Activated naive CD4-positive, alpha-beta T cell treated with anti-CD3 and anti-CD28 coated beads, Interleukin-2, amount 50 U/mL, for 72 hours (primary cell): ENCODE data around the gene CTSG. TPM values are rescaled to one million over a fixed set of nuclear protein-coding genes. Genes with fewer than 3 reads are reported as not detected.
"Not testable (repeated sequence)": the region's sequence is repeated elsewhere in the genome, so short reads cannot be mapped to it uniquely, and the experiment has no call there.

ENCODE experiments used
- ATAC-seq, 2 donors: fragments of 150-1000 bp; cut with Tn5 transposase; 2 replicates each; pipeline ENCODE4 v1.10.0; 2021; ENCODE audit warnings: mild to moderate bottlenecking in 2 of 2, moderate library complexity in 2 of 2
- DNase-seq, 2 donors: peaks; one replicate each; pipeline ENCODE4 v3.0.0; 2021 to 2022; ENCODE audit warnings: low spot score in 2 of 2
- H3K27ac Mint-ChIP-seq, 2 donors: one replicate each; pipeline ENCODE4 v1.8.0; 2022; ENCODE audit warnings: mild to moderate bottlenecking in 2 of 2, mixed read lengths in 2 of 2
- H3K36me3 Mint-ChIP-seq, 2 donors: one replicate each; pipeline ENCODE4 v1.8.0; 2022; ENCODE audit warnings: mixed read lengths in 2 of 2
- H3K9me3 Mint-ChIP-seq, 2 donors: one replicate each; pipeline ENCODE4 v1.8.0; 2022; ENCODE audit warnings: mixed read lengths in 2 of 2
- total RNA-seq, 2 donors: library from RNA; stranded (reverse); gene quantifications; one replicate each; pipeline ENCODE4 v1.2.3, GENCODE V29; 2022

Gene CTSG, protein sequence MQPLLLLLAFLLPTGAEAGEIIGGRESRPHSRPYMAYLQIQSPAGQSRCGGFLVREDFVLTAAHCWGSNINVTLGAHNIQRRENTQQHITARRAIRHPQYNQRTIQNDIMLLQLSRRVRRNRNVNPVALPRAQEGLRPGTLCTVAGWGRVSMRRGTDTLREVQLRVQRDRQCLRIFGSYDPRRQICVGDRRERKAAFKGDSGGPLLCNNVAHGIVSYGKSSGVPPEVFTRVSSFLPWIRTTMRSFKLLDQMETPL
- under 1 TPM in 1 of 2 donors, not detected in 1; 0.27 TPM for total RNA-seq

DNA sequence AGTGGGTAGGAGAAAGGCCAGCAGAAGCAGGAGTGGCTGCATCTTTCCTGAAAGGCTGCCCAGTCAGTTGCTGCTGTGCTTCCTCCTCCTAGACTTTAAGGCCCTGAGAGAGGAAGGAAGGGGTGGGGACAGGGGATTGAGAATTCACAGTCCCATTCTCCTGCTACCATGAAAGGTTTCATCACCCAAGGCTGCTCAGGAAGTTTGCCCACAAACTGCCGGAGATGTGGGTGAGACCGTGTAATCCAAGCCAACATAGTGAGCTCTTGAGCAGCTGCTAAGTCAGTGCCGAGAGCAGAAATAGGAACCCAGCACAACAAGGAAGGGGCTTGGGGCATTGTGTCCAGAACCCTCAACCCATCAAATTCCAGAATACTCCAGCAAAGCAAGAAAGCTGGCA lies at the start of gene CTSG:
Gene CTSG, minus strand, starts transcription at position 69 of the 400 bp plus-strand sequence. Its CDS starts 27 bp downstream, at position 42.
- Mint-ChIP-seq H3K9me3 (no peaks in the 10 kb centered on the region), H3K27ac (no peak within 1 kb of the TSS), H3K36me3 (no peaks in the 10 kb centered on the region)
- DNase-seq (no peak), ATAC-seq (no peak)

DNA sequence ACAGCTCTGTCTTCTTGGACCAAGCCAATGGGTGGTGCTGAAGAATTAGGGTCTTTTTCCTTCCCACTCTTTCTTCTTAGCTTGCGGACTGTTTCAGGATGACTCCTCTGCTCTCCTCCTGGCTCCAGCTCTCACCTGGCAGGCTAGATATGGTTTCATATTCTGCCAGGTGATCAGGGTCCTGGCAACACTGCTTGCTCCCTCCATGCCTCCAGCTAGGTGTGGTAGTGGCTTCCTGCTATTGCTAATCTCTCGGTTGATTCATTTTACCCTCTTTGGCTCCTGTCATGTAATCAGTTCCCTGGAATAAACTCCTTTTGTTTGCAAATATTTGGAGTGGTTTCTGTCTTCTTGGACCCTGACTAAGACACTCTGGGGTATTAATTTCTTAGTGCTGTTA lies 37.7 kb upstream of the CTSG start:
- DNase-seq (no peak), ATAC-seq (peak in 1 of 2 donors; percentile 7)
- H3K36me3 Mint-ChIP-seq = peaks cover 0 to 6% of the 10 kb centered on the region in 2 donors
- no peak overlapping the region for H3K27ac Mint-ChIP-seq
- H3K9me3 Mint-ChIP-seq = peaks cover 0 to 2% of the 10 kb centered on the region in 2 donors

DNA sequence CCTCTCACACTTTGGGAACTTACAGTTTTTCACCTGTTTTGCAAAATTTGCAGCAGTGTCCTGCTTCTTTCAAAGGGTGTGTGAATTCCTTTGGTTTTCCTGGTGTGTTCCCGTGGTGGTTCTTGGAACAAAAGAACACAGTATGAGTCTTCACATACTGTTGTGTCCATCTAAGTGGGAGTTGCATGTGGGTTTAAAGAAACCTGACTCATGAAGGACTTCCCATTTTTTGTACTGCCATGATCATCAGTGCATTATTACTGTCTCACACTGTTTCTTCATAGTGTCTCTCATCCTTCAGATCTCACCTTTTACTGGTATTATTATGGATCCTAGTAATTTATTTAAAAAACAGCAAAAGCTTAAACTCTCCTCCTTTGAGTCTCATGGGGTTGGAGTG lies 37.2 kb upstream of the CTSG start:
- Mint-ChIP-seq H3K27ac (no peak overlapping the region), H3K36me3 (peaks cover 0 to under 1% of the 10 kb centered on the region in 2 donors), H3K9me3 (no peaks in the 10 kb centered on the region)
- no peak for DNase-seq
- ATAC-seq = peak; percentile 7 to 16

DNA sequence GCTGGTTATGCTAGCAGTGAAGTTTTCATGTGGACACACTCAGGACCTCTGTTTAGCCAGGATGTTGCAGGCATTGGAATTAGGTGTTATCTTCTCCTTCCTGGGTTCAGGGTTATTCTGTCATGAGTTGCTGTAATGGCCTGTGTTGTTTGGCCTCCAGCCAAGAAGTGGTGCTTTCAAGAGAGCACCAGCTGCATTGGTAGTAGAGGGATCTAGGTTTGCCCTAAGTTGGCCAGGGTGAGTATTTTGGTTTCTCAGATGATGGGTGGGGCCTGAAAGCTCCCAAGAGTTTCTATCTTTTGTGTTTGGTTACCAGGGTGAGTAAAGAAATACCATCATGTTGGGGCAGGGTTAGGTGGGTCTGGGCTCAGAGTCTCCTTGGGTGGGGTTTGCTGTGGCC lies 36.1 kb upstream of the CTSG start:
- ATAC-seq (no peak), DNase-seq (no peak)
- H3K9me3 Mint-ChIP-seq = no peaks in the 10 kb centered on the region
- peaks cover 0 to 4% of the 10 kb centered on the region in 2 donors for H3K36me3 Mint-ChIP-seq
- peak overlapping the region in 1 of 2 donors; percentile 78 for H3K27ac Mint-ChIP-seq

DNA sequence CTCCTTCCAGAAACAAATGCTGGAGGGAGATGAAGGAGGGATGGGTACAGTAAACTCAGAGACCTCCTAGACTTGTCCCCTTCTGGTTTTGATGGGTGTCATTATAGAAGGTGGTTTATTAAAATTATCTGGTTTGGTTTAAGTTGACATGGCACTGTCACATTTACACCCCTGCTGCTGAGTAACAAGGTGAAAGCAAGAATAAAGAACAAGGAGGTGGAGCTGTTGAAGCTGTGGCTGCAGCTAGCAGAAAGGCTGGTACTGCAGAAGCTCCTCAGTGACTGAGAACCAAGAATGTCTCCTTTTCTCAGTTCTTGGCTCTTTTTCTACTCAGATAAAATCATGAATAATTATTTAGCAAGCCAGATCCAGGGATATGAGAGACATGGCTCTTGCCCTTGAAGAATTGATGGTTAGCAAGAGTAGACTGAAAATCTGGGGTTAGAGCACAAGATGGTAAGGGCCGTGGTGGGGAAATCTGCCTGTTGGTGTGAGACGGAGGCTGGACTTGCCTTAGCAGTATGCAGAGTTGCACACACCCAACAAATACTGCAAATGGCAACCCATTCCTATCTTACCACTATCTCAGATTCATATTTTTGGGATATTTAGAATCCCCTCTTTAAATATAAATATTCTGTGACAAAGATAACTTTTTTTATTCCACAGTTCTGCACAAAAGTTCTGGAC lies 33.8 kb upstream of the CTSG start, which contains the start of gene GZMH:
Gene GZMH, minus strand, starts transcription at position 31 of the 690 bp plus-strand sequence. CDS start 72 bp downstream, outside the sequence.
- Mint-ChIP-seq H3K36me3 (peaks cover 0 to 6% of the 10 kb centered on the region in 2 donors), H3K27ac (peak within 1 kb of the TSS; percentile 44 to 67), H3K9me3 (no peaks in the 10 kb centered on the region)
- ATAC-seq (peak; percentile 61 to 75), DNase-seq (no peak)

DNA sequence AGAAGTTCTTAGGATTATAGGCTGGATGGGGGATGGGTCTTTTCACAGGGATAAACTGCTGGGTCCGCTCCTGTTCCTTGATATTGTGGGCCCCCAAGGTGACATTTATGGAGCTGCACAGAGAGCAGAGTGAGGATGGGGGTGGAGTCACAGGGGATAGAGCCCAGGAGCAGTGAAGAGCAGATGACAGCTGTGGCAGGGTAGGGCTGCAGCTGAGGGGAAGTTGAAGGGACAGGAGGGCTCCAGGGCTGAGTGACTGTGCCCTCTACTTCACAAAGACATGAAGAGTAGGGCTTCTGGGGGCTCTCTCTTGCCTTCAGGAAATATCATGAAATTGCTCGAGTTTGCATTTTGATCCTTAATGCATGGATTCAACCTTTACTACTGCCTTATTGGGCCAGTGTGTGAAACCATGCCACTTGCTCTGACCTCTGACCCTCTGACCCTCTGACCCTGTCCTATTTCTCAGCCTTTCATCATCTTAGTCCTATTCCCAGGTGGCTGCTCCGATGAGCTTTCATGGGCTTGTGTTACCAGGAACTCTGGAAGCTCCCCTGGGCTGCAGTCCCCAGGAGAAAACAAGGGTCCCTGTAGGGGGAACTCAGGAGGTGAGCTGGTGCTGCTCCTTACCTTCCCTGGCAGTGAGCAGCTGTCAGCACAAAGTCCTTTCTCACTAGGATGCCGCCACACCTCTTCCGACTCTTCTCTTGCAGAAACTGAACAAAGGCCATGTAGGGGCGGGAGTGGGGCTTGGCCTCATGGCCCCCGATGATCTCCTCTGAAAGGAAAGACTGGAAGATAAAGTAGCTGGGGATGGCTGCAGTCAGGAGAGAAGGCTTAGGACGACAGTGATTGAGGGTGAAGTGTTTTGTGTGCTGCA lies 31.8 kb upstream of the CTSG start:
- H3K9me3 Mint-ChIP-seq = no peaks in the 10 kb centered on the region
- peak overlapping the region; percentile 16 to 67 for H3K27ac Mint-ChIP-seq
- ATAC-seq (no peak), DNase-seq (no peak)
- H3K36me3 Mint-ChIP-seq = peaks cover 0 to 6% of the 10 kb centered on the region in 2 donors

DNA sequence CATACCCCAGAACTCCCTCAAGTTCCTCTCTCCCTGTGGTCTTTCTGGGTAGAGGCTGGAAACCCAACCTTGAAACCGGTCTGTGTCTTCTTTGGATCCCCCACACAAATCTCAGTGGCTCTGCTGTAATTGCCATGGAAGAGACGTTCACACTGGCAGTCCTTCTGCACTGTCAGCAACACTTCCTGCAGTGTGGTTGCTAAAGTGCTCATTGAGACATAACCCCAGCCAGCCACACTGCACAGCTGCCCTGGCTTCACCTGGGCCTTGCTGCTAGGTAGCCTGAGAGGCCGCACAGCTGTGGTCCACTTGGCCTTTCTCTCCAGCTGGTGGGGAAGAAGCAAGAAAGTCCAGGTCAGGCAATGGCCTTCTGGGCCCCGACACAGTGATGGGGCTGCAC lies 31.0 kb upstream of the CTSG start:
- Mint-ChIP-seq H3K27ac (peak overlapping the region; percentile 54 to 76), H3K9me3 (no peaks in the 10 kb centered on the region)

DNA sequence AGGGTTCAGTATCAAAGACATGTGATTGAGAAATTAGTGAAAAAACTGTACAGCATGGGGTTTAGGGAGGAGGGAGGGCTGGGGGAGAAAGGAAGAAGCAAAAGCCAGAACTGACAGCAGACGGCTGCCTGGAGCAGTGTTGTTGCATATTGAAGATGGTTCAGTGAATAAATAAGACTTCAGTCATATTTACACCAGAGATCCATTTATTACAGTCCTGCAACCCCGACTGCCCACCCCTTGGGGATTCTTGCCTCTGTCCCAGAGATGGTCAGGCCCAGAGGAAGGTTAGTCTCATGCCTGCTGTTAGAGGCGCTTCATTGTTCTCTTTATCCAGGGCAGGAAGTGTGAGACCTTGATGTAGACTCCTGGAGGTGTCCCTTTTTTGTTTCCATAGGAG lies 30.2 kb upstream of the CTSG start:
- ATAC-seq (no peak), DNase-seq (no peak)
- H3K36me3 Mint-ChIP-seq = peaks cover 0 to 6% of the 10 kb centered on the region in 2 donors
- peak overlapping the region in 1 of 2 donors; percentile 54 for H3K27ac Mint-ChIP-seq
- no peaks in the 10 kb centered on the region for H3K9me3 Mint-ChIP-seq

More for the DNA sequence above, 31.0 kb upstream of the CTSG start:
- peaks cover 0 to 6% of the 10 kb centered on the region in 2 donors for H3K36me3 Mint-ChIP-seq
- DNase-seq = no peak
- ATAC-seq = peak in 1 of 2 donors; percentile 33

DNA sequence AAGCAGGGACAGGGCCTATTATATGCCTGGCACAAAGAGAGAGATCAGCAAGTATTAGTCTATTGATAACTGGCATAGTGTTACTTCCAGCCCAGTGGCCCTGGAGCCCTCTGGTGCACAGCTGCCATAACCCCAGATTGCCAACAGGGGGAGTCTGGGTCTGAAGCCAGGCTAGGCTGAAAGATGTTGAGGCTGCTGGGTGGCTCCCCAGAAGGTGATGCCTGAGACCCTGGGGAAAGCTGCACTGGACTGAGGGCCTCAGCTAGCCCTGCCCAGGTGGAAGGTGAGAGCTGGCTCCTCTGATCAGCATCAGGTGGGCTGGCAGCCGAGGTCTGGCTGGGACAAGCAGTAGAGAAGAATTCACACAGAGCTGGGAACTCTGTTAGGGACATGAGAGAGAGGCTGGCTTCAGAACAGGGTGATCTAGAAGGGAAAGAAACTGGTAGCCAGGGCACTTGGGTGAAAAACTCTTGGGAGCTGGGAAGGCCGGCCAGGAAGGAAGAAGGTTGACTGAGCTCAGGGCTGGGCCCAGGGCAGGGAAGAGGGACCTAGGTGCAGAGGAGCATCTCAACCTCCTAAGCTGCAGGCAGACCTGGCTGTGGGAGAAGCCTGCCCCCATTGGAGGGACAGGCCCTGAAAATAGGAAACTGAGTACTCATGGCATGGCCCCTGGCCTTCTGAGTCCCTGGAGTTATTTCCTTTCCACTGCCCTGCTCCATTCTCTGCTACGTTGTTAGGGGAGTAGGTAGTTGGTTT lies 29.6 kb upstream of the CTSG start:
- DNase-seq (peak; percentile 70 to 75), ATAC-seq (peak; percentile 85 to 86)
- Mint-ChIP-seq H3K27ac (peak overlapping the region; percentile 8 to 54), H3K9me3 (no peaks in the 10 kb centered on the region), H3K36me3 (peaks cover 0 to 6% of the 10 kb centered on the region in 2 donors)

DNA sequence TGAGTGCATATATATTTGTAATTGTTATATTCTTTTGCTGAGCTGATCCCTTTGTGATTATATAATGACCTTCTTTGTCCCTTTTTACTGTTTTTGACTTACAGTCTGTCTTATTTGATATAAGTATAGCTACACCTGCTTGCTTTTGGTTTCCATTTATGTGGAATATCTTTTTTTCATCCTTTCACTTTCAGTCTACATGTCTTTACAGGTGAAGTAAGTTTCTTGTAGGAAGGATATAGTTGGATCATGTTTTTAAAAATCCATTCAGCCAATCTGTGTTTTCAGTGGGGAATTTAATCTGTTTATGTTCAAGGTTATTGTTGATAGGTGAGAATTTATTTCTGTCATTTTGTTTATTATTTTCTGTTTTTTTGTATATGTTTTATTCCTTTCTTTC lies 21.4 kb upstream of the CTSG start:
- H3K27ac Mint-ChIP-seq = no peak overlapping the region
- DNase-seq (no peak), ATAC-seq (no peak)
- peaks cover 23 to 30% of the 10 kb centered on the region in 2 donors for H3K36me3 Mint-ChIP-seq
- peaks cover 17 to 33% of the 10 kb centered on the region in 2 donors for H3K9me3 Mint-ChIP-seq

DNA sequence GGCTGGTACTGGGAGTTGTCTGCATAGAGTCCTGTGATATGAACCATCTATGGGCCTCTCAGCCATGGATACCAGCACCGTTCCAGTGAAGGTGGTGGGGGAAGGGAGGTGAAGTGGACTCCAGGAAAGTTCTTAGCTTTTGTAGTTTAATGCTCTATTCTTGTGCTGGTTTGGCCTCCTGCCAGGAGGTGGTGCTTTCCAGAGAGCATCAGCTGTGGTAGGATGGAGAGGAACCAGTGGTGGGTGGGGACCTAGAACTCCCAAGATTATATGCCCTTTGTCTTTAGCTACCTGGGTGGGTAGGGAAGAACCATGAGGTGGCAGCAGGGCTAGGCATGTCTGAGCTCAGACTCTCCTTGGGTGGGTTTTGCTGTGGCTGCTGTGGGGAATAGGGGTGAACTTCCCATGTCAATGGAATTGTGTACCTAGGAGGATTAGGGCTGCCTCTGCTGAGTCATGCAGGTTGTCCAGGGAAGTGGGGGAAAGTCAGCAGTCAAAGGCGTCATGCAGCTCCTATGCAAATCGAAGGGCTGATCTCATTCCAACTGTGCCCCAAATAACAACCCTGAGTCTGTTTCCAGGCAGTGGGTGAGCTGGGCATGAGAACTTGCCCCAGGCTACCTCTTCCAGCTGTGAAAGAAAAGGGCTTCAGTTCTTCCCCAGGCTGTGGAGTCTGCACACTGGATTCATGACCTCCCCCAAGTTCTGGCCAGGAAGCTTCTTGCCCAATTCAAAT lies 19.2 kb upstream of the CTSG start:
- H3K36me3 Mint-ChIP-seq = peaks cover 30% of the 10 kb centered on the region in 2 donors
- peak overlapping the region in 1 of 2 donors; percentile 31 for H3K27ac Mint-ChIP-seq
- no peak for ATAC-seq

DNA sequence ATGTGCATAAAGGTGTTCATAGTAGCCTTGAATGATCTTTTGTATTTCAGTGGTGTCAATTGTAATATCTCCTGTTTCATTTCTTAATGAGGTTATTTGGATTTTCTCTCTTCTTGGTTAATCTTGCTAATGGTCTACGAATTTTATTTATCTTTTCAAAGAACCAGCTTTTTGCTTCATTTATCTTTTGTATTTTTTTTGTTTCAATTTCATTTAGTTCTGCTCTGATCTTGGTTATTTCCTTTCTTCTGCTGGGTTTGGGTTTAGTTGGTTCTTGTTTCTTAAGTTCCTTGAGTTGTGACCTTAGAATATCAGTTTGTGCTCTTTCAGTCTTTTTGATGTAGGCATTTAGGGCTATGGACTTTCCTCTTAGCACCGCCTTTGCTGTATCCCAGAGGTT lies 15.0 kb upstream of the CTSG start:
- not testable (repeated sequence) for H3K27ac Mint-ChIP-seq, ATAC-seq, DNase-seq
- Mint-ChIP-seq H3K9me3 (peaks cover 13 to 40% of the 10 kb centered on the region in 2 donors), H3K36me3 (peaks cover 13 to 19% of the 10 kb centered on the region in 2 donors)

More for the DNA sequence above, 19.2 kb upstream of the CTSG start:
- peaks cover 17 to 44% of the 10 kb centered on the region in 2 donors for H3K9me3 Mint-ChIP-seq
- DNase-seq = no peak

DNA sequence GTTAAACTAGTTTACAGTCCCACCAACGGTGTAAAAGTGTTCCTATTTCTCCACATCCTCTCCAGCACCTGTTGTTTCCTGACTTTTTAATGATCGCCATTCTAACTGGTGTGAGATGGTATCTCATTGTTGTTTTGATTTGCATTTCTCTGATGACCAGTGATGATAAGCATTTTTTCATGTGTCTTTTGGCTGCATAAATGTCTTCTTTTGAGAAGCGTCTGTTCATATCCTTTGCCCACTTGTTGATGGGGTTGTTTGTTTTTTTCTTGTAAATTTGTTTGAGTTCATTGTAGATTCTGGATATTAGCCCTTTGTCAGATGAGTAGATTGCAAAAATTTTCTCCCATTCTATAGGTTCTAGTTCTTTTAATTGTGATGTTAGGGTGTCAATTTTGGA lies 8.4 kb upstream of the CTSG start:
- not testable (repeated sequence) for DNase-seq, ATAC-seq, H3K27ac Mint-ChIP-seq
- H3K9me3 Mint-ChIP-seq = peaks cover 17 to 18% of the 10 kb centered on the region in 2 donors
- peaks cover 0 to 15% of the 10 kb centered on the region in 2 donors for H3K36me3 Mint-ChIP-seq

DNA sequence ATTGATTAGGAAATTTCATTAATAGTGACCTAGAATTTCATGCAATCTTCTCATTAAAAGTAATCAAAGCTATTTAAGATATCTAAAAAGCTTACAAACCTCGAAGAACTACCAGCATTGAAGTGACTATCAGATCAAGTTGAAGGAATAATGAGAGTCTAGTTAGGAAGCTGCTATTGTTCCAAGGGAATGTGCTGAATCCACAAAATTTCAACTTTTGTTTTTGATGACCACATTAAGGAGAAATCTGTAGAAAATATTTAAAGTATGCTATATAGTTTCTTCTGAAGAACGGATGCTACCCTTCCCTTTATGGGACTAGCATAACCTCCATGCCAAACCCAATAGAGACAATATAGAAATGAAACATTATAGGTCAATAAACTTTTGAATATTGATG lies 2.5 kb upstream of the CTSG start:
- no peaks in the 10 kb centered on the region for H3K36me3 Mint-ChIP-seq
- no peak overlapping the region for H3K27ac Mint-ChIP-seq
- H3K9me3 Mint-ChIP-seq = peaks cover 0 to 3% of the 10 kb centered on the region in 2 donors
- no peak for ATAC-seq
- no peak for DNase-seq

DNA sequence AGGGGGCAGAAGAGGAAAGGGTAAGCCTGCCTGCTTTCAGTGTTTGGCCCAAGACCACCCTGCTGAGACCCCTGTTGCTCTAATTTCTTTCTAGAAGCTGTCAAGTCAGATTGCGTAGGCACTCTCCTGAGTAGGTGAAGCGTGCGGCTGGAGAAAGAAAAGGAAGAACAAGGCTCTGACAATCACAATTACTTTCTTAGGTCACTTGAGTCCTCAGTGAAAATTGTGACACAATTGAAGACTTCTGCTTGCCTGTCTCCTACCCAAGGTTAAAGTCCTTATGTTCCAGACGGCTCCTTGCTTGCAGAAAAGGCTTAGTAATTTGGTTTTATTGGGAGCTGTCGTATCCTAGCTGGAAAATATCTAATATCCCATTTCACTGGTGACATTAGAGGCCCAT lies 721 bp upstream of the CTSG start:
- Mint-ChIP-seq H3K36me3 (no peaks in the 10 kb centered on the region), H3K27ac (no peak overlapping the region), H3K9me3 (no peaks in the 10 kb centered on the region)
- ATAC-seq (no peak), DNase-seq (no peak)
